Body of pancreas (tissue), 4 donors: Measurements from ENCODE around the gene DBN1.

ENCODE experiments used
- CTCF ChIP-seq, 7 experiments: fragments of 450-650 bp in 4 of 7; fragments of 200-600 bp in 3 of 7; sonication (generic) in 3 of 7; IDR thresholded peaks; one replicate each; pipeline ENCODE4 v1.5.1; 2016 to 2019; ENCODE audit warnings: antibody characterized with exemption in 7 of 7
- POLR2A ChIP-seq, 3 donors: fragments of 450-650 bp; IDR thresholded peaks; one replicate each; pipeline ENCODE4 v1.6.1; 2016; ENCODE audit warnings: antibody characterized with exemption in 3 of 3, mild to moderate bottlenecking in 2 of 3

GRCh38 chr5:177493795-177494345, 20.4 kb upstream of the DBN1 start:
- no peak for TF ChIP-seq CTCF (IDR thresholded peaks at IDR 0.05)
- TF ChIP-seq POLR2A (IDR thresholded peaks at IDR 0.05), result no peak
